ENCODE measurements around the gene NRXN3. TPM values are rescaled to one million over a fixed set of nuclear protein-coding genes. Genes with fewer than 3 reads are reported as not detected.

Gene NRXN3
- total RNA-seq, 4 donors from 2014 or later: 0.56 to 1.6 (median 1.1) TPM

GRCh38 chr14:78398216-78398615 lies 228.0 kb downstream of the NRXN3 start:
- intact Hi-C loops (cut with DNase I): no loop called here
- no peak for DNase-seq
- 65 to 82% methylated on average over 1 of the region's 1 CpG for WGBS, 2 donors
- no peaks in the 10 kb centered on the region for H3K4me1 ChIP-seq
- no peak overlapping the region for H3K27ac ChIP-seq
- H3K27me3 ChIP-seq: no peaks in the 10 kb centered on the region
- H3K4me3 ChIP-seq (replicated peaks in 1 of 3): no peak overlapping the region
- no peaks in the 10 kb centered on the region for H3K9me3 ChIP-seq
- TF ChIP-seq POLR2A (IDR thresholded peaks at IDR 0.05): no peak
- TF ChIP-seq CTCF (IDR thresholded peaks at IDR 0.05): no peak
- H3K36me3 ChIP-seq: no peaks in the 10 kb centered on the region

- WGBS, 2 donors: 57 to 61% methylated on average over 3 of the region's 3 CpGs
- intact Hi-C loops (cut with DNase I): no loop called here
- no peaks in the 10 kb centered on the region for H3K27me3 ChIP-seq
These were observed 229.2 kb downstream of the NRXN3 start for GRCh38 chr14:78399316-78399889.

GRCh38 chr14:78401866-78402265 lies 231.7 kb downstream of the NRXN3 start:
- intact Hi-C loops (cut with DNase I): no loop called here
- H3K9me3 ChIP-seq: no peaks in the 10 kb centered on the region
- 83% methylated on average over 3 of the region's 3 CpGs for WGBS, 2 donors

More at GRCh38 chr14:78399316-78399889, 229.2 kb downstream of the NRXN3 start:
- TF ChIP-seq CTCF (IDR thresholded peaks at IDR 0.05) (no peak), POLR2A (IDR thresholded peaks at IDR 0.05) (no peak)
- DNase-seq: peak in 1 of 2 donors; percentile 21
- Histone ChIP-seq H3K36me3 (no peaks in the 10 kb centered on the region), H3K27ac (no peak overlapping the region), H3K4me3 (replicated peaks in 1 of 3) (no peak overlapping the region), H3K9me3 (no peaks in the 10 kb centered on the region), H3K4me1 (no peaks in the 10 kb centered on the region)

GRCh38 chr14:78403278-78403815 lies 233.2 kb downstream of the NRXN3 start:
- Histone ChIP-seq H3K36me3 (no peaks in the 10 kb centered on the region), H3K9me3 (no peaks in the 10 kb centered on the region), H3K27me3 (no peaks in the 10 kb centered on the region), H3K27ac (no peak overlapping the region), H3K4me3 (replicated peaks in 1 of 3) (no peak overlapping the region), H3K4me1 (no peaks in the 10 kb centered on the region)
- TF ChIP-seq POLR2A (IDR thresholded peaks at IDR 0.05) (no peak), CTCF (IDR thresholded peaks at IDR 0.05) (no peak)
- DNase-seq: no peak
- intact Hi-C loops (cut with DNase I): no loop called here
- 20 to 25% methylated on average over 6 to 8 of the region's 8 CpGs for WGBS, 2 donors

More at GRCh38 chr14:78401866-78402265, 231.7 kb downstream of the NRXN3 start:
- DNase-seq: no peak
- H3K4me1 ChIP-seq: no peaks in the 10 kb centered on the region
- H3K27ac ChIP-seq: no peak overlapping the region
- no peaks in the 10 kb centered on the region for H3K36me3 ChIP-seq
- no peak overlapping the region for H3K4me3 ChIP-seq (replicated peaks in 1 of 3)
- TF ChIP-seq POLR2A (IDR thresholded peaks at IDR 0.05): no peak
- TF ChIP-seq CTCF (IDR thresholded peaks at IDR 0.05): no peak
- H3K27me3 ChIP-seq: no peaks in the 10 kb centered on the region

- intact Hi-C loops (cut with DNase I): no loop called here
- no peaks in the 10 kb centered on the region for H3K36me3 ChIP-seq
- DNase-seq: peak in 1 of 2 donors; percentile 4
- no peak overlapping the region for H3K27ac ChIP-seq
- WGBS, 2 donors: 50 to 59% methylated on average over 4 to 6 of the region's 6 CpGs
- no peak overlapping the region for H3K4me3 ChIP-seq (replicated peaks in 1 of 3)
- no peaks in the 10 kb centered on the region for H3K9me3 ChIP-seq
- TF ChIP-seq POLR2A (IDR thresholded peaks at IDR 0.05) (no peak), CTCF (IDR thresholded peaks at IDR 0.05) (no peak)
- no peaks in the 10 kb centered on the region for H3K27me3 ChIP-seq
- no peaks in the 10 kb centered on the region for H3K4me1 ChIP-seq
These were observed 235.1 kb downstream of the NRXN3 start for GRCh38 chr14:78405079-78405856.
